PC-3 (cell line): ENCODE data around the gene PSMD5. TPM values are rescaled to one million over a fixed set of nuclear protein-coding genes. Genes with fewer than 3 reads are reported as not detected.

Source experiments
- ATAC-seq: fragments of 200-7000 bp; cut with Tn5 transposase; 2 replicates; pipeline ENCODE4 v1.9.1; 2020; ENCODE audit warnings: mild to moderate bottlenecking, moderate library complexity
- BruUV-seq: library from RNA; stranded (reverse); fragments of 400-500 nt; replicated peaks from 2 replicates; lab custom pipeline; 2021; lab: Mats Ljungman, UMichigan
- CTCF ChIA-PET: fragments of 300-600 bp; sonication (Branson Sonifier 250); formaldehyde crosslinking; loops from one replicate; lab custom pipeline; 2022; ENCODE audit warnings: antibody characterized with exemption; lab: Charles Lee
- POLR2A ChIA-PET: fragments of 300-600 bp; sonication (Branson Sonifier 250); formaldehyde crosslinking; loops from one replicate; lab custom pipeline; 2022; ENCODE audit warnings: antibody characterized with exemption; ENCODE audit not compliant: unreplicated experiment; lab: Charles Lee
- DNase-seq: peaks from one replicate; pipeline ENCODE4 v3.0.0-alpha.2; 2015
- H2AFZ ChIP-seq: fragments of 300-600 bp; sonication (generic); 2 replicates; pipeline ENCODE4 v1.6.0; 2016; ENCODE audit warnings: antibody characterized with exemption, low read length
- H3F3A ChIP-seq: fragments of 300-600 bp; sonication (generic); one replicate; pipeline ENCODE4 v1.6.0; 2017; ENCODE audit warnings: antibody characterized with exemption, low read length, control low read depth, mild to moderate bottlenecking; ENCODE audit not compliant: unreplicated experiment
- H3K27ac ChIP-seq: fragments of 300-600 bp; sonication (generic); 2 replicates; pipeline ENCODE4 v1.5.1; 2016; ENCODE audit warnings: mild to moderate bottlenecking, low read length
- H3K27me3 ChIP-seq: fragments of 300-600 bp; sonication (generic); 2 replicates; pipeline ENCODE4 v1.6.1; 2016; ENCODE audit warnings: low read length, mixed read lengths
- H3K36me3 ChIP-seq: fragments of 300-600 bp; sonication (generic); 2 replicates; pipeline ENCODE4 v1.6.1; 2016; ENCODE audit warnings: low read depth, mixed run types, low read length, mixed read lengths
- H3K4me1 ChIP-seq: fragments of 300-600 bp; sonication (generic); 2 replicates; pipeline ENCODE4 v1.5.1; 2016; ENCODE audit warnings: low read length; ENCODE audit not compliant: insufficient read depth
- H3K4me2 ChIP-seq: fragments of 300-600 bp; sonication (generic); 2 replicates; pipeline ENCODE4 v1.6.0; 2016; ENCODE audit warnings: low read length
- H3K4me3 ChIP-seq: fragments of 300-600 bp; sonication (generic); 2 replicates; pipeline ENCODE4 v1.5.1; 2016; ENCODE audit warnings: mild to moderate bottlenecking, low read length, mixed read lengths
- H3K79me2 ChIP-seq: fragments of 300-600 bp; sonication (generic); 2 replicates; pipeline ENCODE4 v1.6.1; 2017; ENCODE audit warnings: low read length, mixed read lengths
- H3K9ac ChIP-seq: fragments of 300-600 bp; sonication (generic); 2 replicates; pipeline ENCODE4 v1.6.0; 2016; ENCODE audit warnings: mild to moderate bottlenecking, low read length
- H3K9me2 ChIP-seq: fragments of 300-600 bp; sonication (generic); replicated peaks from 2 replicates; pipeline ENCODE4 v1.6.1; 2016; ENCODE audit warnings: mixed run types, low read length, mixed read lengths
- H3K9me3 ChIP-seq: fragments of 300-600 bp; sonication (generic); 2 replicates; pipeline ENCODE4 v1.6.1; 2016; ENCODE audit warnings: low read length, mixed read lengths
- H4K20me1 ChIP-seq: fragments of 300-600 bp; sonication (generic); 2 replicates; pipeline ENCODE4 v1.6.1; 2016; ENCODE audit warnings: low read length, mixed read lengths
- CTCF ChIP-seq: fragments of 300-600 bp; sonication (generic); conservative IDR thresholded peaks from 2 replicates; pipeline ENCODE4 v1.5.1; 2017; ENCODE audit warnings: antibody characterized with exemption, low read depth, mild to moderate bottlenecking, low read length
- EZH2 ChIP-seq: fragments of 300-600 bp; sonication (generic); IDR thresholded peaks from one replicate; pipeline ENCODE4 v1.6.1; 2017; ENCODE audit warnings: antibody characterized with exemption, mild to moderate bottlenecking, low read length; ENCODE audit not compliant: unreplicated experiment
- EZH2phosphoT487 ChIP-seq: fragments of 300-600 bp; sonication (generic); IDR thresholded peaks from 2 replicates; pipeline ENCODE4 v1.6.1; 2018; ENCODE audit warnings: mild to moderate bottlenecking, antibody characterized with exemption, low read length, borderline replicate concordance
- intact Hi-C: fragments of 100-400 bp; cut with micrococcal nuclease; formaldehyde crosslinking; loops from 2 replicates; pipeline ENCODE4 v1.9.0; 2023
- total RNA-seq: library from RNA; depleted of rRNA; stranded (reverse); fragments of >200 nt; gene quantifications from 2 replicates; pipeline ENCODE4 v1.2.3, GENCODE V29; 2014

The PSMD5 gene
- total RNA-seq, 1 experiment from 2014 or later, result 23.4 TPM

- DNase-seq (no peak), ATAC-seq (no peak)
- TF ChIP-seq EZH2phosphoT487 (no peak), CTCF (no peak), EZH2 (no peak)
- H3K27ac ChIP-seq, result no peak overlapping the region
- ChIA-PET POLR2A (no interaction called here), CTCF (no interaction called here)
- peaks cover 12% of the 10 kb centered on the region for H3K79me2 ChIP-seq
- peak overlapping the region; percentile 31; the same call in 1 of the 2 replicates for H3K4me3 ChIP-seq
- no peaks in the 10 kb centered on the region for H3K27me3 ChIP-seq
- H3K9me3 ChIP-seq, result no peaks in the 10 kb centered on the region
- H4K20me1 ChIP-seq, result no peaks in the 10 kb centered on the region
- no TSS peak for BruUV-seq
- H3K36me3 ChIP-seq, result peaks cover 25% of the 10 kb centered on the region
- H3K9ac ChIP-seq, result no peak overlapping the region
- H2AFZ ChIP-seq, result no peak overlapping the region
- intact Hi-C loops, result no loop called here
- H3K4me2 ChIP-seq, result peak overlapping the region; percentile 60; the same call in 1 of the 2 replicates
- H3K4me1 ChIP-seq, result peaks cover 22% of the 10 kb centered on the region
- no peaks in the 10 kb centered on the region for H3K9me2 ChIP-seq
- no peaks in the 10 kb centered on the region for H3F3A ChIP-seq
Observed at GRCh38 chr9:120869360-120869687, 26.6 kb upstream of the PSMD5 start.

DNA sequence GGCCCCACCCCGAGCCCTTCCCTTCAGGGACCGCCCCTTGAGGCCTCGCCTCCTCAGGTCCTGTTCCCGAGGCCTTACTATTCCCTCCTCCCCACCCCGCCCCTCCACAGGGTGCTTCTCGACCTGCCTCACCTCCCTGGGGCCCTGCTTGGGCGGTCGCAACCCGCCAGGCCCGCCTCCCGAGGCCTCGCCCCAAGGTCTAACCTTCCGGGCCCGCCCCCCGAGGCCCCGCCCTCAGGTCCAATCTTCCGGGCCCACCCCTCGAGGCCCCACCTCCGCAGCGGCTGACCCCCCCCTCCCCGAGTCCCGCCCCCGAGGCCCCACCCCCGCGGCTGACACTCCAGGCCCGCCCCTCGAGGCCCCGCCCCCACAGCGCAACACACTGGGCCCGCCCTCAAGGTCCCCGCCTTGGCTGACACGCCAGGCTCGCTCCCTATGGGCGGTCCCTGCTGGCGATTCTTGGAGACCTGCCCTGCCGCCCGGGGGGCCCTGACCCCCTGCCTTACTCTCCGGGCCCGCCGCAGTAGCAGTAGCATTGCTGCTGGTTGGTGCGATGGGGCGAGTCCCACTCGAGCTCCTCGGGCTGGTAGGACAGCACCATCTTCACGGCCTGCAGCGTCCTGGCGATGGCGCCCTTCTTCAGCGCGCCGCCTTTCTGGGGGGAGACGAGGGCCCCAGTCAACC, 26.1 kb upstream of the PSMD5 start:
- no peaks in the 10 kb centered on the region for H4K20me1 ChIP-seq
- no peaks in the 10 kb centered on the region for H3K27me3 ChIP-seq
- ATAC-seq, result peak; percentile 95
- ChIA-PET CTCF (no interaction called here), POLR2A (no interaction called here)
- peaks cover 7% of the 10 kb centered on the region; the same call in 1 of the 2 replicates for H3K79me2 ChIP-seq
- no peak for TF ChIP-seq EZH2
- peak; percentile 30; the same call in 1 of the 2 replicates for TF ChIP-seq CTCF
- H3K4me3 ChIP-seq, result peak overlapping the region; percentile 52; the same call in 1 of the 2 replicates
- H3K36me3 ChIP-seq, result peaks cover 25% of the 10 kb centered on the region
- peak; percentile 92 for DNase-seq
- H3K4me1 ChIP-seq, result peaks cover 17% of the 10 kb centered on the region
- H3K4me2 ChIP-seq, result peak overlapping the region; percentile 75
- peak overlapping the region; percentile 77 for H2AFZ ChIP-seq
- H3F3A ChIP-seq, result no peaks in the 10 kb centered on the region
- H3K9me3 ChIP-seq, result no peaks in the 10 kb centered on the region
- H3K9ac ChIP-seq, result no peak overlapping the region
- BruUV-seq, result no TSS peak
- H3K9me2 ChIP-seq, result no peaks in the 10 kb centered on the region
- no peak overlapping the region for H3K27ac ChIP-seq
- intact Hi-C loops, result no loop called here

- Histone ChIP-seq H3K4me2 (peak overlapping the region; percentile 75), H3K9ac (peak overlapping the region; percentile 60), H2AFZ (peak overlapping the region; percentile 77), H3K79me2 (peaks cover 7% of the 10 kb centered on the region; the same call in 1 of the 2 replicates), H3K36me3 (peaks cover 24% of the 10 kb centered on the region), H3F3A (no peaks in the 10 kb centered on the region), H3K4me1 (peaks cover 12% of the 10 kb centered on the region), H3K27me3 (no peaks in the 10 kb centered on the region), H3K9me2 (no peaks in the 10 kb centered on the region), H3K4me3 (peak overlapping the region; percentile 52; the same call in 1 of the 2 replicates), H3K27ac (peak overlapping the region; percentile 41; the same call in 1 of the 2 replicates), H4K20me1 (no peaks in the 10 kb centered on the region), H3K9me3 (no peaks in the 10 kb centered on the region)
- no peak for ATAC-seq
- ChIA-PET POLR2A (no interaction called here), CTCF (interaction anchor here (0.6 kb wide), 1 partner anchor 101 kb away, joined by 3 read pairs; no protein-coding TSS in a partner anchor)
- TF ChIP-seq EZH2phosphoT487 (no peak), CTCF (no peak), EZH2 (no peak)
- intact Hi-C loops, result no loop called here
- DNase-seq, result no peak
- TSS peak; percentile 16 for BruUV-seq
Observed at GRCh38 chr9:120868339-120868675, 25.6 kb upstream of the PSMD5 start.
